Measurements from ENCODE around the gene ETV7.
A peak's percentile ranks its signal among the peaks of the same experiment; 100 is the strongest.
"Not testable (repeated sequence)": the region's sequence is repeated elsewhere in the genome, so short reads cannot be mapped to it uniquely, and the experiment has no call there.

Gene ETV7

DNA sequence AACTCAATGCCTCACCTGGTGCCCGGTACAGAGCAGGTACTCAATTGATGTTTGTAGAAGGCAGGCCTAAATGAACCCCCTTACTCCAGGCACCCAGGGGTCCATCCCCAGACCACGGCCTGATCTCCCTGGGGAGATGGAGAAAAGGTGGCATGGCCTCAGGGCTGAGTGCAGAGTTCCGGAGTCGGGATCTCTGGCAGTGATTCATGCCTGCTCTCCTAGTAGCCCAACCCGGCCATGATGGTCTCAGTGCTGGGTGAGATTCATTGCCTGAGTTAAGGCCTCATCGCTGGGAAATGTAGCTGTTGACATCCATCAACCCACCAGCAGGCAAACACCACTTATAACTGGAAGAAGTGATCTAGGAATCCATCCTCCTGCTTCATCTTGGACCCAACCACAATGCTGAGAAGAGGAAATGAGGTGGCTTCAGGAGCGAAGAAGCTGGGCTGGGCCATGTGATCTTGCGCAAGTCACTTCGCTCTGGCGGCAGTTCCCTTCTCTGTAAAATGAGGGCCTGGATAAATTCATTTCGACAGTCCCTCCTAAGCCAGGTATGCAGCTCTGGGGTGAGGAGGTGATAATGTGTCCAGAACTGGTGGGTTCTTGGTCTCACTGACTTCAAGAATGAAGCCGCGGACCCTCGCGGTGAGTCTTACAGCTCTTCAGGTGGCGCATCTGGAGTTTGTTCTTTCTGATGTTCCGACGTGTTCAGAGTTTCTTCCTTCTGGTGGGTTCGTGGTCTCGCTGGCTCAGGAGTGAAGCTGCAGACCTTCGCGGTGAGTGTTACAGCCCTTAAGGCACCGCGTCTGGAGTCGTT is 24.7 kb downstream of the ETV7 start:
- DNase-seq, result no peak

DNA sequence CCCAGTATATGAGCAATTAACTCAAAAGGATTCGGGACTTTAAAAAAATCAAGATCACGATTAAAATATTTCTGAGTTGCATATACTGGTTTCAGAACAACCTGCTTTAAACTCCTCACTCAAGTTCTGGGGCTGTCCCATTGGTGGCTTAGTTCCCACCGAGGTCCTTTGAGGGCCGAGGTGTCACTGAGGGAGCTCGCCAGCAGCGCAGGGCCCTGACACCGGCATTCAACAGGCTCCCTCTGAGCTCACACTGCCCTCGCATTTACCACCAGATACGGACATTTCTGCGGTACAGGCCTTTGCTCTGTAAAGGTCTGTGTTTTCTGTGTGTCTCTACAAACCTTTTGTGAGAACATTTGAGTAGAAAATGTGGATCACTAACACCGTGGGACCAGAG is 26.4 kb downstream of the ETV7 start:
- DNase-seq, result no peak

DNA sequence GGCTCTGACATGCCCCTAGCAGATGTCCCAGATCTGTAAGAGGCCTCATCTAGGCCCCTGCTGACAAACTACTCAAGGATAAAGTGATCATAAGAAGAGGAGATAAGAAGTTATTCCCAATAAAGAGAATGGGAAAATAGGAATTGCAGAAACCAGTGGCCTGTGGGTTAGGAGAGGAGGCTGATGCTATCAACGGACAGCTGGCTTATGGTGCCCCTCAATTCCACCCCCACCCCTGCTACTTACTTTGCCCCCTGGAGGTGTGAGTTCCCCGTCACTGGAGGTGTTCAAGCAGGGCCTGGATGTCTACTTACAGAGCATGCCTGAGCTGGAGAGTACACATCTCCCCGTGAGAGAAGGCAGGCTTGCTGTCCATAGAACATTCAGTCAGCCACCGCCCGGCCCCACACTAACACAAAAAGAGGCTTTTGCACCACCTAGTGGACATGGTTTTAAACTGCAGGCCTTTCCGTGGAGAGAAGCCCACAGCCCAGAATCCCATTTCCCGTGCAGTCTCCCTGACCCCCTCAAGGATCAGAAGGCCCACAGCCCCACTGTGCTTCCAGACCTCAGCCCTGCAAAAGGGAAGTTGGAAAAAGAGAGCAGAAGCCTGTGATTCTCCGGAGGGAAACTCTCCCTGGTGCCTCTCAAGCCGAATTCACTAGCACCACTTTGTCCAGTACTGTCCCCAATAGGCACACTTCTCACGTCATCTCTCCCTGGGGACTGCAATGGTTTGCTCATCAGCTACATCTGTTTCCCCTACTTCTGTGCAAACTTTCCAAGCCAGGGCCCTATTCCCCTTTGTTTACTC is 27.0 kb downstream of the ETV7 start:
- DNase-seq, result peak; percentile 82

DNA sequence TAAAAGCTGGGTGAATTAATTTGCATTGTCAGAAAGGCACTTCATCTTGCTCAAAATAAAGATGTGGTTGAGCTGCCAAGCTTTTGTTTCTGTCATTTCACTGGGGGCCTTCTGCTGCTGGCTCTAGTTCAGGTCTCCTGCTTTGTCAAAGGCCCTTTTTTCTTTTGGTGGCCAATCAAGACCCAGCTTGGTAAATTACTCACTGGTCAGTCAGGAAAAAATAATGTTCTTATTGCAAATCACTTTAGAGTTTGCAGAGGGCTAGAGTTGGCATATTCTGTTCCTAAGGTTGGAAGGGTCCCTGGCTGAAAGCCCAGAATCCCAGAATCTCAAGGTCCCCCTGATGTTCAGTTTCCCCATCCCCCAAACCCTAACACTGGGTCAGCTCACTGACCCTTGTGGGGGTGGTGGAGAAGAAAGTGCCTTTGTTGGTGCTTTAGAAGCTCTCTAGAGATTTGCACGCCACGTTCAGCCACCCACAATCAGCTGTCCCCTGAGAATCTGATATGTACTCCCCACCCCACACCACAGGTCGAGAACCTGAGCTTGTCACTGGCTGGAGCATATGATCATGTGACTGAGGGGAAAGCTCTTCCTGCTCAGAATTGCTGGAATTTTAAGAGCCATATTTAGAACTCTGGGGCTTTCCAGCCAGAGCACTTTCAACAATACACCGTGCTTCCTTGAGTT is 29.1 kb downstream of the ETV7 start:
- no peak for DNase-seq

DNA sequence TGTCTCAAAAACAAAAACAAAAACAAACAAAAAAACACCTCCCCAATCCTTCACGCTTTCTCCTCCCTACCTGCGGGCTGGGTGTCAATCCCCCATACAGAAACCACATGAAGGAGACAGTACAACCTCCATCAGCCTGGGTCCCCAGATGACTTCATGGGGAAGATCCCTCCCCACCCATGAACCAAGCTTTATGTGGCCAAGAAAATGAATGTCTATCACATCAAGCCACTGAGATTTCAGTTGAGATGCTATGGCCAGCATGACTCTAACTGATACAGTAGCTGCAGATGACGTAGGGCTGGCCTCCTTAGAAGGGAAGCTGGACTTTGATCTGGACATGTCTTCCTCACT is 29.6 kb downstream of the ETV7 start:
- peak; percentile 28 for DNase-seq

DNA sequence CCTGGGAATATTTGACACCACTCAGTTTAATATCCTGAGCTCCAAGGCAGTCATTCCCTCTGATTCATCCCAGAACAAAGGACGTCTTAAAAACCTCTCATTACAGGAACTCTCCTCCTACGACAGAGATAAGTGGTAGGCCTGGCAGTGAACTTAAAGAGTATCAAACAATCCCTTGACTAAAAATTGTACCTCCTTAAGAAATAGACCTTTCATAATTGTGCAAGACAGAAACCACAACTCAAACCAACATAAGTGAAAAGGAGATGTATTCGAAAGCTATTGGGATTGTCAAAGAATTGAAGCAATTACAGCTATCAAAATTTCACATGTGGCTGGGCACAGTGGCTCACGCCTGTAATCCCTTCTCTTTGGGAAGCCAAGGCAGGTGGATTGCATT is 31.6 kb downstream of the ETV7 start:
- peak; percentile 66 for DNase-seq

DNA sequence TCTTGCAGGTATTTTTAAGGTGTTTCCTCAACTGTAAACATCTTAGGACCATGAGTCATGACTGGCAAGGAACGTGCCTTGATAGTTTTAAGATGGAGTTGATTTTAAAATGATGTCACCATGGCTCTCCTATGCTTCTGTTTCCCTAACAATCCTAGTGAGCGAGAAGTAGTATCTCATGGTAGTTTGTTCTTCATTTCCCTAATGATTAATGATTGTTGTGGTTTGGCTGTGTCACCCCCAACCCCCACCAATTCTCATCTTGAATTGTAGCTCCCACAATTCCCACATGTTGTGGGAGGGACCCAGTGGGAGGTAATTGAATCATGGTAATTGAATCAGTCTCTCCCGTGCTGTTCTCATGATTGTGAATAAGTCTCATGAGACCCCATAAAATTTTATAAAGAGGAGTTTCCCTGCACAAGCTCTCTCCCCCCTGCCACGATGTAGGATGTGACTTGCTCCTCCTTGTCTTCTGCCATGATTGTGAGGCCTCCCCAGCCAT is 34.0 kb downstream of the ETV7 start:
- DNase-seq, result no peak

DNA sequence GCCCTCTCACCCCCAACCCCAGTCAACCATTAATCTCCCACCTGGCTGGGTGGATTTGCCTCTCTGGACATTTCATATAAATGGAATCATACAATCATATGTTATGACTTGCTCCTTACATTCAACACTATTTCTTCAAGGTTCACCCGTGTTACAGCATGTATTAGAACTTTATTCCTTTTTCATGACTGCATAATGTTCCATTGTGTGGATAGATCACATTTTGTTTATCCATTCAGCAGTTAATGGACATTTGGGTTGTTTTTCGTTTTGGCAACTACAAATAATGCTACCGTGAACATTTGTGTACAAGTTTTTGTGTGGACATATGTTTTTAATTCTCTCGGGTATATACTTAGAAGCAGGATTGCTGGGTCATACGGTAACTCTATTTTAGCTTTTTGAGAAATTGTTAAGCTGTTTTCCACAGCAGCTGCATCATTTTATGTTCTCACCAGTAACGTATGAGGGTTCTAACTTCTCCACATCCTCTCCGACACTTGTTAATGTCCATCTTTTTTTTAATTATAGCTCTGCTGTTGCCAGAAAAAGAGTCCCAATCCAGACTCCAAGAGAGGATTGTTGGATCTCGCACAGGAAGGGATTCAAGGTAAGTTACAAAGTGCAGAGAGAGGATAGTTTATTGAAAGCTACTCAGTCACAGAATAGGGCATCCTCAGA is 34.9 kb downstream of the ETV7 start:
- DNase-seq, result no peak

DNA sequence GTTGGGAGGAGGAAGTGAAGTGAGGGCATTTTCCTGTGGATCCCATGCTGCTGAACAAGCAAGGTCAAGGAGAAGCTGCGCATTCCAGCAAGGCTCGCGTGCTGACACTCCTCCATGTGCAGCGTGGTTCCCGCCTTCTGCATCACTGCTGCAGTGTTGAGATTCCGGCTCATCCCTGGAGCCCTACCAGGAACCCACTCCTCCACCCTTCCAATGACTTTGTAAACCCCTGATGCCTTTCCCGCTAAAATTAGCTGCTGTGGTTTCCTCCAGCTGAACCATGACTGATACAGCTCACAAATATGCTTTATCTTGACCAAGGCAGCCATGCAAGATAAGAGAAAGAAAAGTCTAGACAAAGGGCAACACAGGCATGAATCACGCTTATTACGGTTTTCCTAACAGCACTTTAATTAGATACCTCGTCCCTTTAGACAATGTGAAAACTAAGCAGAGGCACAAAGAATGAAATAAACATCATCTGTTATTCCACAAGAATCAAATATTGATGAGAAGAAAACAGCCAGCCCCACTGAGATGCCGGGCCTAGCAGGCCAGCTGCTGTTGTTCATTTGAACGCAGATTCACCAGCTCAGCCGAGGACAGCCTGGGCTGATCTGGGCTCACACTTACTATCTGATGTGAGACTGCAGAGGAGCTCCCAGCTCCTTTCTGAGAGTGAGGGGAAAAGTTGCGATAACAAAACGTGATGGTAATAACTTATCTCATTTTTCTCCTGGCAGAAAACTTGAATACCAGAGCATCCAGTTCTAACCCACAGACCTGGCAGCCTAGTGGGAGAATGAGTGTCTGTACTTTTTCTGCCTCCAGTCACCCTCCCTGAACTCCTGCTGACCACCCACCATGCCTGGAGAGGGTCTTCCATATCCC is 36.5 kb downstream of the ETV7 start:
- DNase-seq, result no peak

DNA sequence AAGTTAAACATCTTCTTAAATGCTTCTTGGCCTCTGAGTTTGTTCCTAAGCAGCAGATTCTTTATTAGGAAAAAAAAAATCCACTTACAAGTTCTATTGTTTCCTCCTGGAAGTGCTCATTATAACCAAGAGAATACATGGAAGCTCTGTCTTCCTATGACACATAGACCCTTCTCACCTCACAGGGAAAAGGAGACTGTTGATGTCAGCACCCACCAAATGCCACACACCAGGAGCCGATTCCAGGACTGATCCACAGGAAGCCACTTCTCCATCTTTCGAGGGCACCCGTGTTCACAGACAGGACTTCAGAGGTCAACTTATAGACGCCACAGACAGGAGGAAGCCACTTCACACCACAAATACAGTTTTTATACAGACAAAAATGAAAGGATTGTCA is 37.4 kb downstream of the ETV7 start:
- DNase-seq, result no peak

DNA sequence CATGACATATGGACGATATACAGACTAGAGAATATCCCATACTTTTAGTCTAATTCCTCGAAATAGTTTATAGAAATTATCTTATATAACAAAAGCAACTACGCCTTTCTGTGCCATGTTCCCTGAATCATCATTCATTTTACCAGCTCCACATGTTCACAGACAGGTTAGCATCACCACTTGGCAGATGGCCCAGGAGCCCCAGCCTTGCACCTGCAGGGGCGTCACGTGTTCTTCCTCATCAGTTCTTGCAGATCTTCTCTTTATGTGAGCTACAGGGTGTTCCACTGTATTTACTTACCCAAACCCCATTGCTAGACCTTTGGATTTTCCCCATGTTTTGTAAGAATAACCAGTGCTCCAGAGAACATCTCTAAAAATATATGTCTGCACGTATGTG is 38.2 kb downstream of the ETV7 start:
- DNase-seq, result no peak

DNA sequence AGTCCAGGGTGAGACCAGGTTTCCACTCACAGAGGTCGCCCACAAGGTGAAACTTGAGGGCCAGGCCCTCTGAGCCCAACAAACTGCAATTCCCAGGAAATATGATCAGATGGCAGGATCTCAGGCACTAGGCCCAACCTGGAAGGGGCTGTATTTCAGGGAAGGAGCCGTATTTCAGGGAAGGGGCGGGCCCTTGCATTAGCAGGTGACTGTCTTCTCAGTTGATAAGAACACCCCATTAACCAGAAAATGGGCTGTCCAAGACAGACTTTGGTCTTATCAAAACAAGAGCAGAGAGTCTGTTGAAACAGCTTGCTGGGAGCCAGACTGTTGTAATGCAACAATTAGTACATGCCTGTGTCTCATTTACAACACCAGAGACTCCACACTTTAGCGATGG is 39.8 kb downstream of the ETV7 start:
- no peak for DNase-seq

DNA sequence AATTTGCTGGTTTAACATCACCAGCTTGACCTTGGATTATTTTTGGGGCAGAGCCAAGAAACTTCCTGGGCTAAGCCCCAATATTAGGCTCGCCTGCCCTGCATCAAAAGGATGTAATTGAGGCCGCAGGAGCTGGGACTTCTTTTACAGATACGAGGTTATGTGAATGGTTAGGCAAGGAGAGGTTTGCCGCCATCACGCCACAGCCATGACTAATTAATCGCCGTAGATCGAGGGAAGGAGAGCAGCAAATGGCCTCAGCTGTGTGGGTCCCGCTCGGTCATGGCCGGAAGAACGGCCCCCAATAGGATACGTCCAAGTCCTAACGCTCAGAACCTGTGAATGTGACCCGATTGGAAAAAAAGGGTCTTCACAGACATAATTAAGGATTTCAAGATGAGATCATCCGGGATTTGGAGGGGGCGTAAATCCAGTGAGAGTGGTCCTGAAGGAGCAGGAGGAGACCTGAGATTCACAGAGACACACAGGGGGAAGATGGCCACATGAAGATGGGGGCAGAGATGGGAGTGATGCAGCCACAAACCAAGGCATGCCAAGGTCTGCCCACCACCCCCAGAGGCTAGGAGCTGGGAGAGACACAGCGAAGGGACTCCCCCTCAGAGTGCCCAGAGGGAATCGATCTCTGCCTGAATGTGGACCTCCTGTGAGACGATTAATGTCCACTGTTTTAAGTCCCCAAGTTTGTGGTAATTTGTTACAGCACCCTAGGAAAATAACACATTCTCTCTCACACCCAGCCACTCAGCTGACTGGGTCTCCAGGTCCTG is 40.8 kb downstream of the ETV7 start:
- DNase-seq, result no peak

DNA sequence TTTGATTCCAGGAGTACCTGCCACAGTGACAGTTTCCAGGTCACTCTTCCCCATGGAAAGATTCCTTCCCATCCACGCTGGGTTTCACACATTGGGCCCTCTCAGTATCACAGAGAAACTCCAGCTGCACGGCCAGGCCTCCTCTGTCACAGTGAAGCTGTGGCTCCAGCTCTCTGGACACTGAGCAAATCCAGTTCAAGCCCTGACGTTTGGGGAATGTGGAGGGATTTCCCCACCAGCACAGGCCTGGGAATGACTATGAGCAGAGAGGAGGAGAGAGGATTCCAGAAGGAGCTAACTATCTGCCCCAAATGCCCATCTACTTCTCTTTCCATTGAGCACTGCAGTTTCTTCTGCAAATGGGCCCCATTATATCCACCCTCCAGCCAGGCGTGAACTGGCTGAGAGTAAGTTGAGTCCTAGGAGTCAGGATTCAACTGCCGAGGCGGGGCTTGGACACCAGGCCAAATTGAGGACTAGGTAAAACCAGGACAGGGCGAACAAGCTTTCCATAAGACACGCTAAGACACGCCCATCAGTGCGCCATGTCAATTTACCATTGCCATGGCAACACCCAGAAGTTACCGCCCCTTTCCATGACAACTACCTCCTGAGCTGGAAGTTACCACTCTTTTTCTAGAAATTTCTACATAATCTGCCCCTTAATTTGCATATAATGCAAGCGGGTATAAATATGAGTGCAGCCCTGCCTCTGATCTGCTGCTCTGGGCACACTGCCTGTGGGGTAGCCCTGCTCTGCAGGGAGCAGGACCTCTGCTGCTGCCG is 41.6 kb downstream of the ETV7 start:
- no peak for DNase-seq

DNA sequence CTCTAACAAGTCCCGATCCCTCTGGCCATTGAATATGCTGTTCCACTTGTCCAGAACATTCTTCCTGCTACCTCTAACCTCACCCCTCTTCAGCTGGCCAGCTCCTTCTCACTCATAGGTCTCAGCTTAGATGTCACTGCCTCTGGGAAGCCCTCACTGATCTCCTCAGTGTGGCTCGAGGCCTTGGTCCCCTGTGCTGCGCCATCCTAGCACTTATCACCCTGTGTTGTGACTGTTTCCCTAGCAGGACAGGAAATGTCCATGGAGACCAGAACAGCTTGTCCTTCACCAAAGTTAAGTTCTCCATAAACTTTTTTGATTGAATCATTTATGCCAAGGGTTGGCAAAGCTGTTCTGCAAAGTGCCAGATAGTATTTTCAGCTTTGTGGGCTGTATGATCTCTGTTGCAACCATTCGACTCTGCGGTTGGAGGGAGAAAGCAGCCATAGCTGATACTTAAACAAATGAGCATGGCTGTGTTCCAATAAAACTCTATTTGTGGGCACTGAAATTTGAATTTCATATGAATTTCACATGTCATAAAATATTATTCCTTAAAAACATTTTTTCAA is 44.3 kb downstream of the ETV7 start:
- DNase-seq, result no peak

DNA sequence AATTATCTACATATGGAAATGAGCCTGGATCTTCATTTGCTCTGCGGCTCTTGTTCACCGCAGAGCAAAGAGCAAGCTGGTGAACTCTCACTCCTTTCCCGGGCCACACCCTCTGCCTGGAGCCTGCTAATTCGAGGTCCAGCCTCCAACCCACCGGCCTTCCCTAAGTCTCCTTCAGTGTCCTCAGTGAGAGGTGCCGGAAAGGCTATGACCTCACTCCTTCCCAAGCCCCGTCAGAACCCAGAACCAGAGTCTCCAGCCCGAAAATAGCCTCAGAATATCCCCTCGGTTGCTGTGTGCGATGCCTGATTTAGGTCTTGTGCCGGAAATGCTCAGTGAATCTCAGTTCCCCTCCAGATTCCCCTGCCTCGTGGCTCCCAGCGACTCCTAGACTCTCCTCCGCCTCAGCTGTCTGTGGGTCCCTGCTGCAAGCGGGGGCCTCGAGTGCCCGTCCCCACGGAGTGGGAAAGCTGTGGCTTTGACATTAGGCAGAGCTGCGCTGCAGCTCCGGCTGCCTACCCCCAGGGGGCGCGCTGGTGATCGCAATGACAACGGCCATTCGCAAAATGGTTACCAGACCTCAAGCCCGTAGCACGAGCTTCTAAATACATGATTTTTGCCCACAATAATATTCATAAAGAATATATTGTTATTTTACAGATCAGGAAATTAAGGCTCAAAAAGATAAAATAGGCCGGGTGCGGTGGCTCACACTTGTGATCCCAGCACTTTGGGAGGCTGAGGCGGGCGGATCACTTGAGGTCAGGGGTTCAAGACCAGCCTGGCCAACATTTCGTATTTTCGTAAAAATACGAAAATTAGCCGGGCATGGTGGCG is 46.6 kb downstream of the ETV7 start:
- peak; percentile 79 for DNase-seq

DNA sequence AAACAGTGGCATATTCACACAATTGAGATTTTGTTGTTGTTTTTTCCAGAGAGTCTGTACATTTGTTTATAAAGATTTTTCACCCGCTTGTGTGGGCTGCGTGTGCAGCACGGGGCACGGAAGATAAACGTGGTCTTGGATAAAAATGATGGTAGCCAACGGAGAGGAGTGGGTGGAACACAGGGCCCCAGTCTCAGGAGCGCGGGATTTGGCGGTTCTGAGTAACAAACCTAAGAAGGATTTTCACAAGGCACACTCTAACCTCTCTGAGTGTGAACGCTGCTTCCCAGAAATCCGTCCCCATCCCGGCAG is 47.2 kb downstream of the ETV7 start:
- no peak for DNase-seq

DNA sequence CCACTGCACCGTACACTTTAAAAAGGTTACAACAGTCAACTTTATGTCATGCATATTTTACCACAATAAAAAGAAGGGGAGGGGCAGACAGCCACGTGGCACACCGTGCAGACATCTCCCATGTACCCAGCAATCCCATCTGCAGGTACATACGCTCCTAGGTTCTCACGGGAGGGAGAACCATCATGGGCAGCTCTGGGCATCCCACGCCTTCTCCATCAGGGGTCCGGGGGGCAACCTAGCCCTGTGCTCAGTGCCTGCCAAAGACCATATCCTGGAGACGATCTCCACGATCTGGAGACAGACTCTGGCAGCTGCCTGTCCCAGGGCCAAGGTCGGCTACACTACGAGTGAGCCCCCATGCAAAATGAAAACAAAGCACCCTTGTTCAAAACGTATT is 48.3 kb downstream of the ETV7 start:
- no peak for DNase-seq

DNA sequence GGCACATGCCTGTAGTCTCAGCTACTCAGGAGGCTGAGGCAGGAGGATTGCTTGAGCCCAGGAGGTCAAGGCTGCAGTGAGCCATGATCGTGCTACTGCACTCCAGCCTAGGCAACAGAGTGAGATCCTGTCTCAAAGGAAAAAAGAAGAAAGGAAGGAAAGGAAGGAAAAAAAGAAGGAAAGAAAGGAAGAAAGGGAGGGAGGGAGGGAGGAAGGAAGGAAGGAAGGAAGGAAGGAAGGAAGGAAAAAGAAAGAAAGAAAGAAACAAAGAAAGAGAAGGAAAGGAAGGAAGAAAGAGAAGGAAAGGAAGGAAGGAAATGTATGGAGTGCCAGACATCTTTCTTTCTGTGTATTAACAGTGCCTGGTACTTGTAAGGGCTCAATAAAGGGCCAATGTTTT is 49.2 kb downstream of the ETV7 start:
- DNase-seq, result not testable (repeated sequence)

Data from activated CD4-positive, alpha-beta T cell treated with anti-CD3 and anti-CD28 coated beads, Interleukin-2, Interleukin-6, amounts not matched to agents 100 ng/mL and 50 ng/mL, durations not matched to agents 16 hours and 8 hours (primary cell).